HG02623 (cell line): Measurements from ENCODE around the gene MBP.
A peak's percentile ranks its signal among the peaks of the same experiment; 100 is the strongest.

Experiments
- ATAC-seq: cut with Tn5 transposase; IDR thresholded peaks from one replicate; pipeline ENCODE4 v1.9.1; 2021; ENCODE audit warnings: moderate library complexity; ENCODE audit not compliant: unreplicated experiment

Gene MBP

DNA sequence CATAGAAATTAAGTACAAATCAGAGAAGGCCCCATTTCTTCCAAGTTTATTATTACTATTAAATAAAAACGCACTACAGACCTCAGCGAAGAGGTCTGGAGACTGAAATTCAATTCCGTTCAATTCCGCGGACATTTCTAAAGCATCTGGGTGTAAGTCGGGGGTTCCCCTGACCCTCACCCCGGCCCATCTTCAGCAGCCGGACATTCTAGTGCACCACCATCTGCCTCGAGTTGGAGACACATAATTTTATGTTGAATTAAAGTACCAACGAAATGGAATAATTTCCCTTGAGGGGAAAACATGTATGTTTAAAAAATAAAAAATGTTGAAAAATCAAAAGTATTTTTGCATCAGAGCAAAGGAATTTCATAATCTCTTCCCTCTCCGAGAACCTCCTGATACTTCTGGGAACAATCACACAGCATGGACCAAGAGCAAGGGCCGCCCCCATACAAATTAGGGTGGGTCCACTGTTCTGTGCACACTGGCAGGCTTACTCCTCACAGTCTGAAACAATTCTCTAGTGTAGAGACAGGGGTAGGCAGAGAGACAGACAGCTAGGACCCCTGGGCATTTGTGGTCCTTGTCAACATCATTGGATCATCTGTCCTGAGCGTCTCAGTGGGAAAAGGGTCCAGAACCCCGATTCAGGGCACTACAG is 29.3 kb downstream of the MBP start:
- no peak for ATAC-seq

DNA sequence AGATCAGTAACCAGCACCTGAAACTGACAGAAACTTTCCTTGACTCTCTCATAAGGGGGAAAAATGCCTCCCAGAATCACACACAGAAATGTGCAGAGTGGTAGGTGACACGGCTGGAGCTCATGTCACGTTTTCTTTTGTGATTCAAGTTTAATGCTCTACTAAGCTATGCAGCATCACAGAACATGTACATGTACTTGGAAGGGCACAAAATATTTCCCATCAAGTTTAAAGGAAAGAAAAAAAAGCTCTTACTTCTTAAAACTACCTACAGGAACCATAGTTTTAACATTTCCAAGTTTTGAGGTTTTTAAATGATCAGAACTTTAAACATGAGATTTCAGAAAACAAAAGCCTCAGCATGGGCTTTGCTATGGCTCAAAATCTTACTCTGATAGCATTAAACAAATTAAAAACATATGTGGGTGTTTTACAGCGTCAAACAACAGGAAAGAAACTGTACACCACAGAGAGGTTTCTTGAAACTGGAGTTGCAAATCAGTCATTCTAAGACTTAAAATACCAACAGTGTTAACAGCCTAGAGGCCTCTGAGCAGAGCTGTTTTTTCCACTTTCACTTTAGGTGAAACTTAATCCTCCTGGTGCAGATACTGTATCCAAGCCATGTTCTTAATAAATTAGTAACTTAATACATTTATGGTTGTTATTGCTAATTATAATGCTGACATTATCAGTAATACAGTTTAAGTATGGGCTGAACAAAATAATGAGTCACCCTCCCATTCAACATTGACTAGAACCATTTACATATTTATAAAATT is 30.1 kb downstream of the MBP start:
- ATAC-seq = peak; percentile 67

DNA sequence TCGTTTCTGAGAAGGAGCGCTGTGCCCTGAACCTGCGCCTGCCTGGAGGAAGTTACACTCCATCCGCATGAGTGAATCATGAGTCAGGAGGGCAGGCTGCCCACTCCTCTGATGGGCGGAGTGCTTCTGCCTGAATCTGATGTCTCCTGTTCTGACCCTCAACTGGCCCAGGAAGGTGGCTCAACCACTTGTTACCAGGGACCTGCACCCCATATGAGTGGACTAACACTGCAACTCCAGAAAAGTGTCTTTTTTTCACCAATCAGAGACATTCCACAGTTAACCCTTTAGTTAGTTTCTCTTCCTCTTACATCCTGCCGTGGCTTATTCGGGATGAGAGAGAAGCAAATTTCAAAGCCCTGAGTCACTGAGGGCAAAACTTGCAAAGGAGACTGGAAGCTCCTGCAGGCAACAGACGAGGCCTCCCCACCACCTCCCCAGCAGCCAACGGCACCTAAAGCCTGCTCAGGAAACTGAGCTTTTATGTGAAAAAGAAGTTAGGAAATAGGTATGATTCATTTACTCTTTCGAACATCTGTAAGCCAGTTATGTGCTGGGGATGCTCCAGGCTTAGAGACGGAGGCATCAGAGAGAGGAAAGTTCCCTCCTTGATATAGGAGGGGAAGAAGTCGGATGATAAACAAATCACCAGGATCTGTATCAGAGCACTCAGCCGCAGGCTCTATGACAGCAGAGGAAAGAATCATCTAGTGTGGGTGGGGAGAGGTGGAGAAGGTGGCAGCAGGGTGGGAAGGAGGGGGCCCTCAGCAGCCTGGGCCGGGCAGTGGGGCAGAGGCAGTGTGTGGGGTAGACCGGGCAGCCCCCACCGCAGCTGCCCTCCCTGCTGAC is 30.9 kb downstream of the MBP start:
- peak; percentile 27 for ATAC-seq

DNA sequence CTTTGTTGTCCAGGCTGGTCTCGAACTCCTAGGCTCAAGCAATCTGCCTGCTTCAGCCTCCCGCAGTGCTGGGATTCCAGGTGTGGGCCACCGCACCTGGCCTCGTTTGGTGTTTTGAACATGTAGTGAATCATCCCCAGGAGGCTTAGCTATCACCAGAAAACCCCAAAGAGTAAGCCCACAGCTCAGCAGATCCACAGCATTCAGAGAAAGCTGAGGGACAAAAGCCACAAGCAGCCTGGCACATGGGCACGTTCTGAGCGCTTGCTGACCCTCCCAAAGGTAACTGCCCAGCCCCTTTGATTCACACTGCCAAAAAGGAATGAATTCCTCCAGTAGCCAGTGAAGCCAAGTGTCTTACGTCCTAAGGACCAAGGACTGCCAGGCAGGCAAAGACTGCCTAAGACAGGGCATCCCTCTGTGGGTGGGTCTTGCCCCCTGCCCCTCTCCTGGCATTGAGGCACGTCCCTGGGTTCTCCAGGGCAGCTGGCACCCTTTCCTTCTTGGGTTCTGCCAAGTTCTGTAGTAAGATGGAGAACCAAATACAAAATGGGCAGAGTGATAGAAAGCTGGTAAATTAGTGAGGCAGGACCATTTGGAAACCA is 31.7 kb downstream of the MBP start:
- ATAC-seq = no peak

DNA sequence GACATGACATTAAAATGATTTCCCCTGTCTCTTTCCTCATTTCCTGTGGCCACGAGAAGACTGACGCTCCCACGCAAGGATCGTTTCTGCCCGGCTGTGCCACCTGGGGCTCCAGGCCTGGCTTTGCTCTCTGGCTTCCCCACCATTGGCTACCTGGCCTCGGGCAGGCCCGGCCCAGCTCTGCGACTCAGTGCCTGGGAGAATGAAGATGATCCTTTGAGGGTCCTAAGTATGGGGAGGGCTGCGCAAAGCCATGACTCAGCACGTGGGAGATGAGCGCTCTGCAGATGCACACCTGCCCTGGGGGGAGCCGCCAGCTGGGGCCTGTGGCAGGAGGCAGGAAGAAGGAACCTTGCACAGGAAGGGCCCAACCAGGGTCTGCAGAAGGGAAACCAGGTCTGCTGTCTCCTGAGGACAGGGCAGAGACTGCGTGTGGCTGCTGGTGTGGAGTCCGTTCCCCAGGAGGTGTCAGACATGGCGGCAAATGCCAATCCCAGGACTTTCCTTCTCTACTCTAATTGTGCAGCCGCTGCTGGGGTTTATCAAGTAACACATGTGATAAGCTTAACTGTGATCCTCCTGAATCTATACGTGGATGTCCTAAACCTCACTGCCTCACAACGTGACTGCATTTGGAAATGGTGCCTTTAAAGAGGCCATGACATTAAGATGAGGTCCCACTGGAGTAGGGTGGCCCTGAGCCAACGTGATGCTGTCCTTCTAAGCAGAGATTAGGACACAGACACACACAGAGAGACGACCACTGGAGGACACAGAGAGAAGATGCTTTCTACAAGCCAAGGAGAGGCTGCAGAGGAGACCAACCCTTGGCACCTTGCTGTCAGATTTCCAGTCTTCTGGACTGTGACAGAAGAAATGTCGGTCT is 32.9 kb downstream of the MBP start:
- no peak for ATAC-seq

DNA sequence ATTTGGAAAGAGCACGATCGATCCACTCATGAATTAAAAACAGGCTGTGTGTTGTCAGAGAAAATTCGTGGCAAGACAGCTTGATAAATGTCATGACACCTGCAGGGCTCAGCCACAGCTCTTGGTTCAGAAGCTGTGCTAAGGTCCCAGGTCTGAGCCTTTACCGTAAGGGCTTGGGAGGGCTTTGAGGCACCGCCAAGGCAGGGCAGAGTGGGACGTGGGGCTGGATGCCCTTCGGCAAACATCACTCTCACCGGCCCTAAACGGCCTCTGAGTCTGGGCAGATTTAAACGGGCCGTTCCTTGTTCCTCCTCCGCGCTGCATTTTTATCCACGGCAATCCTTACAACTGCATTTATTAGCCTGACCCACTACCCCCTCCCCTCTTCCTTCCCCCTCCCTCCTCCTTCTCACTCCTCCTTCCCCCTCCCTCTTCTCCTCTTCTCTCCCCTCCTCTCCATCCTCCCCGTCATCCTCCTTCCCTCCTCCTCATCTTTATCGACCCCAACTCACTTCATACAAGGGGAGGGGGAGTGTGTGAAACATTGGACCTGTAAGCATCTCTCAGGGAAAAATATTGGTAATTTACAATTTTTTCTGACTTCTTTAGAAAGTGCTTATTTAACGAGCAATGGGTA is 33.9 kb downstream of the MBP start:
- ATAC-seq = no peak

DNA sequence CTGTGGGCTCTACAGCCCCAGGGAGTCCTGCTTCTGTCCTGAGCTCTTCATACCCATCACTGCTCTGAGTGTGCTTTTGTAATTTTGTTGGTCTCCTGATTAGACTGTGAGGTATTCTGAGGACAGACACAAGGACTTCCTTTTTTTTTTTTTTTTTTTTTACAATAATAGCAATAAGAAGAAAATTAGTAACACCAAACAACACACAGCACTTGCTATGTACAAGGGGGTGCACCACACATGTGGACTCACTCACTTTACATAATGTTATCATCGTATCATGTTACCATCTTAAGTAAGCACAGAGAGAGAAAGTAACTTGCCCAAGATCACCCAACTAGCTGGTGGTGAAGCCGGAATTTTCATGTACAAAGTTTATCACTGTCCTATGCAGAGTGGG is 34.6 kb downstream of the MBP start:
- ATAC-seq = no peak

DNA sequence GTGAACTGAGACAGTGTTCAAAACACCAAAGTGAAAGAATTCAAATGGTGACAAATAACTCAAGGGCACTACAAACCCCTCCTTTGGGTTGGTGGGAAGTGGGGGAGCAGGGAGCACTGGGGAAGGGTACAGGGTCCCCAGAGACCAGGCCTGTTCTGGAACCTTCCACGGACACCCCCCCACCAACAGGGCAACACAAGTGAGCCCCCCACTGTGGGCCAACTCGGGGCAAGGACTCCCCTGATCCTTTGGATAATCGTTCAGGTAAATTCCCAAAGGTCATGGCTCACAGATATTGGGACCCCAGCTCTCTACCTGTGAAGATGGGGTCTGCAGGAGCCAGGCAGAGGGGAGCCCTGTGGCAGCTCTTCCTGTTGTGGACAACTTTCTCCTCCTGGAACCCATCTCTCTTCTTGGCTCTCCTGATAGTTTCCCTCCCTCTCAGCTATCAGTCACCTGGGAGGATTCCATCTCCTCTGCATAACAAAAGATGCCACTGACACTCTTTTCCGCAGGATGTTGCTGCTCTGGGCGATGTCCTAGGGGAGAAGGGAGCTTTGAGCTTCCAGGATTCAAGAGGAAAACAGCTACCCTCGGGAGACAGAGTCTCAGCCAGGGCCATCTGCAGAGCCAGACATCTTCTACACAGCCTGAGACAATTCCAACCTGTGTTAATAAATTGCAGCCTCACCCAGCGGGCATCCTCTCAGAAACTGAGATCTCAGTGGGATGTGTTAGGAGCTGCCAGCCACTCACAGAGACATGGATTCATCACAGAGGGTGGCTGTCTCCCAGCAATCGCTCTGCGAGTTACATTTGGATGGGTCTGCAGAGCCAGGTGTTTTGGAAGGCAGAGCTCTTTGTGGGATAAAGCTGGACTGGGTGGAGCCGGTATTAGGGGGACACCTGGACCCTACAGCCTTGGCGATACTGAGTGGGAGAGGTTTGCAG is 35.4 kb downstream of the MBP start:
- ATAC-seq = no peak

DNA sequence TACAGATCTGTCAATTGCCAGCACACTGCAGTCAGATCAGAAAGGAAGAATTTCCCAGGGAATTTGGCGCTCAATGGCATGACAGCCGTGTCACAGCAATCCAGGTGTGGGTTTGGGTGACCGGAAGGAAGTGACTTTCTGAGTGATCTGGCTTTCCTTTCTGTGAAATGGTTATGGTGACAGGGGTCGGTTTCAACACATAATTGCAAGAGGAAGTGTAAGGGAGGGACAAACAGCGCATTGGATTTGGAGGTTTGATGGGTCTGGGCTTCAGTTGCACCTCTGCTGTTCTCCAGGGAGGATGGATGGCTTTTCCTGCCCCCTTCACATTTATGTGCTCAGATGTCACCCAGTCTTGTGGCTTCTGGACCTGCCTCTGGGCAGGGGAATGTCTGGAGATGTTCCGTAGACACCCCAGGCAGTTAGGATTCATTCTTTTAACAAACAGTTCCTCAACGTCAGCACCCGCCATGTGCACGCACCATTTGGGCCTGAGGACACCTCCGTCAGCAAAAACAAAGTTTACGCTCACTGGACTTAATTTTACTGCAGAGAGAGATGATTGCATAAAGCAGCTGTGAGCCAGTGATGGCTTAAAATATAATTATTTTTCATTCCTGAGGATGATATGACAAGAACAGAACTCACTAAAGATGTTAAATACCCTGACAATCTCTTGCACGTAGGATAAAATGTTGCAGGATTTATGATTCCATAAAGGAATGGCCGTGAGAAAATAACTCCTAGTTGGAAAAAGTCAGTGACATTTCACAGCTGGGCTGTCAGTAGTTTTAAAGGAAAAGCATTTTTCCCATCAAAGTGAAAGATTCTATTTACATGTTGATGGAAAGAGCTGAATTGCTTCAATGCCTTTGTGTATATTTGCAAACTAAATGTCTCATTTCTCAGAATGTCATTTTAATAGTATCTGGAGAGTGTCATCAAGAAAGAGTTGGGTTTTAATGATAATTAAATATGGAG is 36.9 kb downstream of the MBP start:
- ATAC-seq = no peak

DNA sequence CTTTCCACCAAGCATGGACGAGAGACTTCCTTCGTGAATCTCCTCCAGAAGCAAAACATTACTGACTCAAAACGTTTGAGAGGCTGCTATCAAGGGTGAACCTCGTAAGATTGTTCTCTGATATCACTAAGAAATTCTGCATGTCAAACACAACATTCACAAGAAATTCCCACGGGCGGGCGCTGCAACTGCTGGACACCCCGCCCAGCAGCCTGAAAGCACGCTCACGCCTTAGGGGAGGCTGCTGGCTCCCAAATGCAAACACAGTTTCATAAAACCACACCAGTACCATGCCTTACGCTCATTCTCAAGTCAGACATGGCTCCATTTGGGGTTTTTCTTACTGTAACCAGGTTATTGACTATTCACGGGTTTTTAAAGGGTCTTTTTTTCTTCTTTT is 39.0 kb downstream of the MBP start:
- no peak for ATAC-seq

DNA sequence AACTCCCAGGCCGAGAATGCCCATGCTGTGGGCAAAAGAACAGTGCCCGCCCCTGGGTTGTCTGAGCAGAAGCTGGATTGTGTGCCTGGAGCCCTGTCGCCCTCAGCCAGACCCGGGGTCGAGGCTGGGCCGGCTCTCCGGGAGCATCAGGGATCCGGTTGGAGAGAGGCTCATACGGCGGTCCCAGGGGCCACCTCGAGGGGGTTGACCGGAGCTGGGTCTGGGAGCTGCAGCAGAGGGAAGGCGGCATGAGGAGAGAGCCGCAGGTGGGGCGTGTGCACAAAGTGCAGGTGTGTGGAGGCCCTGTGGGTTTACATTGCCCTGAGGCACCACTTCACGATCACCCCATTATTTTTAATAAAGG is 39.5 kb downstream of the MBP start:
- no peak for ATAC-seq

DNA sequence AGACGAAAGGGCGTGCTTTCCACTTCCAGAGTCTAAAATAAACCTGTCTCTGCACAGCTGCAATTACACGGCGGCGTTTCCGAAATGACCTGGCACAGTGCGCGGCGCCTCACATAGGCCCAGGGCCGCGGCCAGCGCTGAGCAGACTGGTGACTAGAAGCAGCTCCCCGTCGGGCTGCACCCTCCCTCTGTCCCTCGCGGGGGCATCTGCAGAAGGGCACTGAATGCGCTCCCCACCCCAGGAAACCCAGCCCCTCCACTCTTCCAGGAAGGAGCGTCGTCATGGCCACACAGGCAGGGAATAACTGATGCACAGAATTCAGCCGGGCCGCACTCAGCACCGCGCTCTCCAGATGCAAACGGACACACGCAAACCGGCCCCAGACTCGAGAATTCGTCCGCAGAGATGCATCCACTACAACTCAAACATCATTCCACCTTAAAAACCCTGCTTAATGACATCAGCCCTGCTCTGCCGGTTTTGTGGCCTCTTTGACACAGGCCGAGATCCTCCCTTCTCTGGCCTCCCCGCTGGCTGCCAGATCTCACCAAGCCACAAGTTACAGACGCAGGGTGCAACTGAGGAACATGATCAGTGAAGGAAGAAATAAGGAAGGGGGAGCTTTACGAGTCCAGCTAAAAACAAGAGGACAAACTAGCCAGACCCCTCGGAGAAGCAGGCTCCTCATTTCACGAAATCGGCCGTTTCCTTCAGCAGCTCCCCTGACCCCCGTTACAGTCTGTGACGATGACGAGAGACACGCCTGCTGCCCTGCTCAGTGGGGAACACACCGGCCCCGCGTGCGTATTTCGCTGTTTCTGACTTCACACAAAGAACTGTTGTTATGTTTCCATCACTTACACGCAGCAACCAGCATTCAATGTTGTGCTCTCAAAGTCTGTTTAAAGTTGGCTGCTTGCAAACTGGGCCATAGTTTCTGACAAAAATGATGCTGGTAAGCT is 40.2 kb downstream of the MBP start:
- no peak for ATAC-seq

DNA sequence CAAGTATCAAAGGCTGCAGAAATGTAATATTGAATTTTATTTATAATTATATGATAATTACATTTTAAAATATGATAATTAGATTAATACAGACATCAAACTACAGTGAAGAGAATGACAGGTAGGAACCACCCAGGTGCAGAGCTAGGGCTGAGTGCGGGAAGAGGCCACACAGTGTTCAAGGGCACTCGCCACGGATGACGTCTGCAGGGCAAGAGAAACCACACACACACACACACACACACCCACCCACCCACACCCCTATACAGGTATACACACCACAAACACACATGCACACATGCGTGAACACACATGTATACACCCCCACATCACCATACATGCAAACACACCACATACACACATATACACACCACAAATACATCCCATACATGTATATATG is 41.2 kb downstream of the MBP start:
- no peak for ATAC-seq

DNA sequence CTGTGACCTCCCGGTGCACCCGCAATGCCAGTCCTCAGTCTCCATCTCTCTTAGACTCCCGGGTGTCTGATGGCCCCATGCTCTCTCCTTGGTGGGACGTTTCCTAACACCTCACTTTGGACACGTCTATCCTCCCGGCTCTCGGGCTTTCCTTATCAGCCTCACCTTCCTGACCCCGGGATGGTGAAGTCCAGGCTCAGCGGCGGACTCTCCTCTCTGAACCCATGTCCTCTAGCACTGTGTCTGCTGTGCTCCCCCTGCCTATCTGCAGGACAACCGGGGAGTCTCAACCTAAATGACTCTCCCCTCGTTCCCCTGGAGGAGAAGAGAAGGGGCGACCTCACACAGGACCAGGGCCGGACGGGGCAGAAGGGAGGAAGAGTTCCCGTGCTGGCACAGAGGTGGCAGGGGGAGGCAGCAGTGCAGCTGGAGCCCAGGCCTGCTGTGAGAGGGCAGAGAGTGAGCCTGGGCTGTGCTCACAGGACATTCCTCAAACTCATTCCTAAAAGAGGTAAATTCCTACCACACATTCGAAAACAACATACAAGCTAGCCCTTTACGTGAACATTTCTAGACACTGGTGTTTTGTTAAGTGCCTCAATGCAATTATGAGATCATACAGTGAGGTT is 41.9 kb downstream of the MBP start:
- ATAC-seq = no peak

DNA sequence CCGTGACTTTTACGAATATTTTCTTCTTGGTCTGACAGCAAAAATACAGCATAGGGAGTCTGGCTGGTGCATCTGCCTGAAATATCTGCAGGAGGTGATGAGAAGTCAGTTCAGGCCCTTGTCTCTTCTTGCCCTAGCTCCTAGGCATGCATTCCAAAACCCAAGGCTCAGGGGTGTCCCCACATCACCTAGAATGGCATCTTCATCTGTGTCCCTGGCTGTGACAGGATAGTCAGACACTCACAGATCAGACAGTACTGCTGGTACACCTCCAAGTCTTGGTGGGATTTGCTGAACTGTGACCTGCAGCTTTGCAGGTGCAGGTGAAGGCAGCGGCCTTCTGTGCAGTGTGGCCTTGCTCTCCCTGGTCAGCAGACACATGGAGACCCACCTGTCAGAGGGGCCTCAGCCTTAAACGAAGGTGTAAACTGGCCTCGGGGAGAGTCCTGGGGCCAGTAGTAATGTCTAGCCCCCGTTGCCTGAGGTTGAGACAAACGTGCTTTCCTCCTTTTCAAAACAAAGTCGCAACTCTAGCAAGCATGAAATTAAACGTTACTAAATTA is 42.8 kb downstream of the MBP start:
- ATAC-seq = no peak
